ENCODE measurements around the gene UNC5A.
A peak's percentile ranks its signal among the peaks of the same experiment; 100 is the strongest.

The UNC5A gene

DNA sequence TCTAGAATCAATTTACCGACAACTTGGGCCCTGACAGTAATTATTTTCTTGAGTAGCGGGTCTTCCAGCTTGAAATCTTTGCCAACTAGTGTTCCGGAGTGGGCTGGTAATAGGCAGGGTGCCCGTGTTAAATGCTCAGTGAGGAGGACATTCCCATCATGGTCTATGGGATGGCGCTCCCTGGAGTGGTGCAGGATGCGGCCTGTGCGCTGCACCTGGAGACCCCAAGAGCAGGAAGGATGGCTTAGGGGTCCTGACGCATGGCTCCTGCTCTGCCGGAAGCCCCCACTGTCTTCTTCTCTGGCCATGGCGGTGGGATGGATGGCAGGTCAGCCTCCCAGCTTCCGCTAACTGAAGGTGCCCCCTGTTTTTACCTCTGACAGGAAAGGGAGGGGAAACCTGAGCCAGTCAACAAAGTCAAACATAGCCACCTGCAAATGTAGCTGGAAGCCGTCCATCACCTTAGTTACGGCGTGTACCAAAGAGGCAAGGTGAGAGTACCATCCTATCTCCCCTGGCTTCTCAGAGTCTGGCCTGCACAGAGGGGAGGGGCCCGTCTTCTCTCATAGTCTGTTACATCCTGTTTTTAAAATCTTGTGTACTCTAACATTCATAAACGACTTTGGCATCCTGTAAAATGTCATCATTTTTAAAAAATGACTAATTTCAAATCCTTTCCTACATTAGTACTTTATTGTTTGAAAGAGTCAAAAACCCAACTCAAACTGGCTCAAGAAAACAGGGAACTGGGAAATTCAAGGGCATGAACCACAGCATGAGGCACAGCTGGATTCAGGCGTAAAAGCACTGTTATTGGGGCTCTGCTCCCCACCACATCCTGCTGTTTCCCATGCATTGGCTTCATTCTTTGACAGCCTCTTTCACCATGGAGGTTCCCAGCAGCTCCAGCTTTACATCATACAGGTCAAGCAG, 28.5 kb upstream of the UNC5A start:
- peak in 1 of 3 experiments; percentile 14 for DNase-seq

DNA sequence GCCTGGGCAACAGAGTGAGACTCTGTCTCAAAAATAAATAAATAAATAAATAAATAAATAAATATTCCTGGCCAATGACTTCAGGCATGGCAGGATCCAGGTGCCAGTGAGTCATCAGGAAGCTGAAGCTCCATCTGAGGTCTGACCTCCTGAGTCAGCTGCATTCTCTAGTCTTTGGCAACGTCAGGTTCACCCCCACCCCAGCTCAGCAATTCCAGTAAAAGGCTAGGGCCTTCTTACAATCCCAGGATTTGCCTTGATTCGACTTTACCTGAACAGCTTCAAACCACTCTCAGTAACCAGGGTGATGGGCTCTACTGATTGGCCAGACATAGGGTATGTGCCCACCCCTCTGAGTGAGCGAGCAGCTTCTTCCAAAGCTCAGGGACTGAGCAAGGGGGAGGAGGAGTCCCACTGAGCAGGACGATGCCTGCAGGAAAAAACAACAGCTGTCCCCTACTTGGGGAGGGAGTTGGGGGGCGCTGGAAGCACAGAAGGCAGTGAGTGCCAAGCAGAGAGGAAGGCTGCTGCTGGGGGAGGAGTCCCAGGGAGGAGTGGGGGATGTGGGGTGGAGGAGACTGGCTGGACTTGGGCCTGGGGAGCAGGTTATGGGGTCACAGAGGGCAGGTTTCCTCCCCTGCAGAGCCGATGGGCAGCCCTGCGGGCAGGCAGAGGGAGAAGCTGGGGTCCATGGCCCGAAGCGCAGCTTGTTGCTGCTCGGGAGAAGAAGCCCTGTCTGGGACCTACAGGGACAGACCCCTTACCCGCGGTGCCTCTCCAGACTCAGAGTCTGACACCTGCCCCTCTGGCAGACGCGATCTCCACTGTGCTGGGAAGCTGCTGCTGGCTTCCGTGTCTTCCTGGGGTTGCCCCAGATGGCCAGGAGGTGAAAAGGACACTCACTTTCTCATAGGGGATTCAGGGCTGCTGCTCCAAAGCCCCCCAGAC, 25.9 kb upstream of the UNC5A start:
- DNase-seq = peak in 1 of 3 experiments; percentile 22

DNA sequence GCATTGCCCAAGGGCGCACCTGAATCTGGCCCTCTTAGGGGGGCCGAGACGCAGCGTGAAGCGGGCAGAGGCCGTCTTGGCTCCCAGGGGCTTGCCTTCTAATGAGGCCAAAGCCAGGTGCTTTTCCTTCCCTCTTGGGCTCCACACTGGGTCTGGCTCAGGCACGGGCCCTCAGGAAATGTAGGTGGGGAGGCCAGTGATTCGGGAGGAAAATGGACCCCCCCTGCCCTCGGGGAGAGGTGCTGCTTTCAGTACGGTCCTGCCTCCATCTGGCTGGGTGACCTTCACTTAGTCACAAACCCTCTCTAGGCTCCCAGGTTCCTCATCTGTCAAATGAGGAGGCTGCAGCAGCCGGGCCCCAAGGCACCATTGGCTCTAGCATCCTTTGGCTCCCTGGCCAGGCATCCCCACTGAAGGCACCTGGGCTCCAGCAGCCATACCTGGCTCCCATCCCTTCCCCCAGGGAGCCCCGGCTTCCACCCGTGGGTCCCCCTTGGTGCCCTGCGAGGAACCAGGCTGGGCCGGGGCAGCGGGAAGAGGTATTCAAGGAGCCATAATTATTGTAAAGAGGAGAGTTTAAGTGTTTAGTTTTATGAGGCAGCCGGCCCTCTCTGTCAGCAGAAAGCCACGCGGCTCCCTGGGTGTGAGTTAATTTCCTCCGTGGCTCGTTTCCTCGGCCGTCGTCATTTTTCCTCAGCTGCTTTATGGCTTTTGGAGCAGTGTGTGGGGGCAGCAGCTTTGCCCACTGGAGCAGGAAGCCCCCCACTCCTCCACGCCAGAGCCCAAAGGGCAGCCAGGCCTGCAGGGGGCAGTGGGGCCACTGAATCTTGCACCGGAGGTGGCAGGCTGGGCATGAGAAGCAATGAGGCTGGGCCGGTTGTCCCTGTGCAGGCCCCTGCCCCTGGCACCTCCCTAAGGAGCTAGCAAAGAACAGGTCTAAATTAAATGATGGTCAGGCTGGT, 24.9 kb upstream of the UNC5A start:
- peak in 1 of 3 experiments; percentile 17 for DNase-seq

DNA sequence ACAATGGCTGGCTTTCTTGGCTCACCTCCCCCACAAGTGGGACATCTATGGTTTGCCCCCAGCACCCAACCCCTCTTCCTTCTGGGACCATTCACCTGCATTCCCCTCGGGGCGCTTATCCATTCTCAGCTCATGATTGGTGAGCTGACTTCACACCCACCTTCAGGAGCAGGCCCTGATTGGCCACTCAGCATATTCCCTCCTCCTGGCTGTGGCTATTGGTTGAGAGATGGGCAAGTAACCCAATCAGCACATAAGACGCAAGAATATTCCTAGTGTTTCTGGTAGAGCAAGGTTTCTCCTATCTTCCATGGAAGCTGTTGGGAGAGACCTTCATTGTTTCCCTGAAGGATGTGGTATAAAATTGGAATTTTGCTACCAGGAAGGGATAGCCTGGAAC, 22.7 kb upstream of the UNC5A start:
- no peak for DNase-seq

DNA sequence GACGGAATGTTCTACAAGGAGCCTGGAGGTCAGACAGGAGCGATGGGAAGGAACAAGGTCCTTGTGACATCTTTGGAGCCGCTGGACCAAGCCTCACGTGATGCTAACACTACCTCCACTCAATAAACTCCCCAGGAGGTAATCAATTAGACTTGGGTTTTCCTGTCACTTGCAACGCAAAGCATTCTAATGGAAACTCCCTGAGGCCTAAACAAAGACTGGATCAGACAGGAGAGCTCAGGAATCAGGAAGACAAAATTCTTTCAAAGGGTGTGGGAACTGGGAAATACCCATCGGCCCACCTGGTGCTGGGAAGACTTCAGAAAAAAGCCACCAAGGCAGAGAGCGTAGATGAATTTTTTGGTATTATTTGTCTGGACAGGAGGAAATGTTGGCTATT, 22.3 kb upstream of the UNC5A start:
- DNase-seq = no peak

DNA sequence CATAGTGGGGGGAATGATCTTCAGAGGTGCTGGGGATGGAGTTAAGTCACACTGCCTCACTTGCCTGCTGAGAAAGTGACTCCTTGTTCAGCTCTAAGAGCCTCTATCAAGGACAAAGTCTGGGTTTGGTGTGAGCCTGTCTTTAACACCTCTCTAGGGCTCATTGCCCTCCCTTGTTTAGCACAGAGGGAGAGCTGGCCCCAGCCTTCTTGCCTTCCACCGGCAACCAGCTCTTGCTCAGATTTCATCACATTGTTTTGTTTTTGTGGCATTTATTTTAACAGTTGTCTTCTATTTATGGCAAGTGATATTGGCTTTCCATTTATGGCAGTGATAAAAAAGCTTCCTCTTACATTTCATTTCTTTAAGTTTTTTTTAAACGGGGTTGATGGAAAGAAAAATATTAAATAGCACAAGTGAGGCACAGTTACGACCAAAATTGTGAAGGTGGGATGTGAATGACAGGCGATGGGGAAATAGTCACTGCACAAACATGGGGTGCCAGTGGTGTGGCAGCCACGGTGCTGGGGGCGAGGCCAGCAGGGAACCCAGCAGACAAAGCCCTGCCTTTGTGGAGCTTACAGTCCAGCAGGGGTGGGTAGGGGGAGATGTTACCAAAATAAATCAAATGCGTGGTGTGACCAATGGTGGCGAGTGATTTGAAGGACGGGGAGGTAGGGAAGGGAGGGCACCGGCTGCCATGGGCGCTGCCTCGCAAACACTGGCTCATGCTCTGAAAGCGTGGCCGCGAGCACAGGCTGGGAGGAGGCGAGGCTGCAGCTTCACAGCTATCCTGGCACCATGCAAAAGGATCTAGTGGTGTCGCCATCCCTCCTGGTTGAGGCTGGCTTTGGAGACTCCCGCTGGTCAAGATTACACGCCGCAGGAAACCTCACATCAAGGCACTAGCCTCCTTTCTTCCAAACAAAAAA, 21.2 kb upstream of the UNC5A start:
- DNase-seq = peak in 1 of 3 experiments; percentile 73

DNA sequence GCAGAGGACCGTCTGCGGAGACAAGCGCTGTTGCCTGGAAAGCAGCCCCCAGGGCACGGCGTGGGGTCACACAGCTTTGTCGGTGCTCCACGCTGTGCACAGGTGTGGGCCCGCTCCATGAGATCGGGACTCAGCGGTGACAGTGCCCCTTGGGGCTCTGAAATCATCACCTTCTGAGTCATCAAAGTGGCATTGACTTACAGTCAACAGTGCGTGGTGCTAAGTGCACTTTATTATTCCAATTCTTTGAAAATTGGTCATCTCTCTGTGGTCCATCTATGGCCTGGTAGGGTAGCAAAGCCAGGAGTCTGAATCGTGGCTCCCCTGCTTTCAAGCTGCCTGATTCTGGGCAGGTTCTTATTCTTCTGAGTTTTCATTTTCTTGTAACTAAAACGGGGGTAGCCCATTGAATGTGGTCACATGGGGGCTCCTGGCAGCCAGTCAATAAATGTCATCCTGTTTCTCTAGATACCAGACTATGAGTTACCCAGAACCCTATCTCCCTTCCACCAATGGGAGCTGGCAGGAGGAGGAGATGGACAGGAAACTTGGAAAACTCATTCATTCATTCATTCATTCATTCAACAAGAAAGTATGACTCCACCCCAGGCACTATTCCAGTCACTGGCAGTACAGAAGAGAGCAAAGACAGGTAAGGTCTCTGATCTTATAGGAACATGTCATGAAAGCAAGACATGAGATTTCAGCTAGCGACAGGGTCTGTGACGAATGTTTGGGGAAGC, 20.3 kb upstream of the UNC5A start:
- peak in 2 of 3 experiments; percentile 34 to 73 for DNase-seq

DNA sequence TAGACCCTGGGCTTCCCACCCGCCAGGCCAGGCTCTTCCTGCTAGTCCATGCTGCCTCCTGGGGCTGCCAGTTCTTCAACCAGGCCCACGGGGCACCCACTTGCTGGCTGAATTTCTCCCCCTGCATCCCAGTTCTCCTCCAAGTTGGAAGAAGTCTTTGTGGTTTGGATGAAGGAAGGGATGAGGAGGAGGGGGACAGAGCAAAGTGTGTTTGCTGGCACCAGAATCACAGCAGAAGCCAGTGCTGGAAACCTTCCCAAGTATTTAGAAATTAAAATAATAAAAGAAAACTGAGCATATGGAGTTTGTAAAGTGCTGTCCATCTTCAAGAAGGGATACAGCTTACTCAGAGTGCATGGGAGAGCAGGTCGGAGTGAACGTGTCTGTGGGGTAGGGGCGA, 19.4 kb upstream of the UNC5A start:
- DNase-seq = no peak

DNA sequence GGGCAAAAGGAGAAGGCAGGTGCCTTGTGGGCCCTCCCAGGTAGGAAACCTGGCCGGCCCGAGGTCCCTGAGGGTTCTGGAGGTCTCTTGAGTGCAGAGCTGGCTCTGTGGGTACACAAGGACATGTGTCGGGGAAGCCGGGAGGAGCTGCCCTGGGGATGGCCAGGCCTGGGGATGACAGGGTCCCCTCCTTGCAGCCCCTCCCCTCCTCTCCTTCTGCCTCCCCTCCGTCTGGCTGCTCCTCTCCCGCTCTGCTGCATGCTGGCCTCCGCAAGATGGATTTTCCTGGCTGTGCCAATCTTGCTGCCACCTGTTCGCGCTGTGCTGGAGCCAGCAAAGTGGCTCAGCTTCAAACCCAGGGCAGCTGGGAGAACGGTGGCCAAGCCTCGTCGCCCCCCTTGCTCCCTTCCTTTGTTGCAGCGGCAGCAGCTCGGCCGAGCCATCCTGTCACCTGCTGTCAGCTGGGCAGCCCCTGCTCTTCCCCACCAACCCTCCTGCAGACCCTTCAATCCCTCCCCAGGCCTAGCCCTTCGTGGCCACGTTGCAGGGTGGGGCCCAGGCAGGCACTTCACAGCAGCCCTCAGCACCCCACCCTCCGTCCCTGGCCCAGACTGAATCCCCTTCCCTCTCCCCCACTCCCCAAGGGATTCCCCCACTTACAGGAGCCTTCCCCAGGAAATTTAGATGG, 17.6 kb upstream of the UNC5A start:
- DNase-seq = peak in 1 of 3 experiments; percentile 43

DNA sequence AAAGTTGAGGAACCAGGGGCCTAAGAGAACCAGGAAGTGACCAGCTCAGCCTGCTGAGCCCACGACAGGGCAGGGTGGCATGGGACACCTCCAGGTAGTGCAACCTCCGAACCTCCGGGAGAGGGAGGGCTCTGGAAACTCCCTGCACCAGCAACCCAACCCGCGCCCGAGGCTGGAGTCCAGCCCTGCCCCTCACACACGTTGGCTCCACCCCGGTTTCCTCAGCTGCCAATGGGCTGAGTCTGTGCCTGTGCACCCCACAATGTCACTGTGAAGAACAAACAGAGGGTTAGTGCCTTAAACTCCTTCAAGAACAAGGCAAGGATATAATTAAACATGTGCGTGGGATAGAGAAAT, 17.0 kb upstream of the UNC5A start:
- peak in 1 of 3 experiments; percentile 26 for DNase-seq

DNA sequence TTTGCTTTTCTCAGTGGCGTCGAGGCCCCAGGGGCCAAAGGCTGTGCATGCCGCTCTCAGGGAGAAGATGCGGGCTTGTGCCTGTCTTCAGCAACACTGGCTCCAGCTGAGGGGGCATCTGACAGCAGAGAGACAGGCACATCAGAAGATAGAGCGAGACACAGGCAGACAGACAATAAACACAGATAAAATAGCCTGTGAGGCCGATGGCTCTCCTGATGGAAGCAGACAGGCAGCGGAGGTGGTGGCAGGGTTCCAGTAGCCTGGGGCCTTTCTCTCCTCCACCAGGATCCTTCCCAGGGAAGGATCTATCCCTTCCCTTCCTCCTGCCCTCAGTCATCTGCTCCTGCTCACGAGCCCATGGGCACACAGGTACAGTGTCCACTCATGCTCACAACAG, 16.6 kb upstream of the UNC5A start:
- DNase-seq = peak in 1 of 3 experiments; percentile 26

DNA sequence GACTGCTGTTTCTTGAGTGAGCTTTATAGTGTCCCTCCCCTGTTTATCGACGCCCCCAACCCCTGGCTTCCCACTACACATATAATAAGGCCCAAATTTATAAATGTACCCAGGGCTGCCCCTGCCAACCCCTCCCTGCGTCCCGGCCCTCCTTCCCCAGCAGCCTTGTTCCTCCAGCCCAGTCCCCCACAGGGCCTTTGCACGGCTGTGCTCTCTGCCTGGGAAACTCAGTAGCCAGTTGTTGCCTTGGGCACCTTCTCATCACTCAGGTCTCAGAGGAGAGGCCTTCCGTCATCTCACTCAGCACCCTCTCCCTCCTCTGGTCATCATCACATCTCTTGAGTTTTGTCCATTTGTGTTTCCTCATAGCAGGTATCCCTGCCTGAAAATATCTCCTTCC, 15.8 kb upstream of the UNC5A start:
- no peak for DNase-seq

DNA sequence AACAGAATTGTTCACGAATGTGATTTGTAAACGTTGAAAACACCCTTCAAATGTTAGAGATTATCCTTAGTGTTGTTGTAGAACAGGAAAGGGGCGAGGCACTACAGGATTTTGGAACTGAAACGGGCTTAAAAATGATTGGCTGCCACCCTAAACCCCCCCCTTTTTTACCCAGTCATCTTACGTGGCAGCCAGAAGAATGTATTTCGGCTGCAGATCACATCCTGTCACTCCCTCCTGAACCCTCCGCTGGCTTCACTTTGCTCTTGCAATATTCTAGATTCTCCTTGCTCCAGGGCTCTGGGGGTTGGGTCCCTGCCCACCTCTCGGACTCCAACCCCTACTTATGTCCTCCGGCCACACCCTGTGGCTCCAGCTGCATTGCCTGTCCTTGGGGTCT, 13.9 kb upstream of the UNC5A start:
- DNase-seq = no peak

DNA sequence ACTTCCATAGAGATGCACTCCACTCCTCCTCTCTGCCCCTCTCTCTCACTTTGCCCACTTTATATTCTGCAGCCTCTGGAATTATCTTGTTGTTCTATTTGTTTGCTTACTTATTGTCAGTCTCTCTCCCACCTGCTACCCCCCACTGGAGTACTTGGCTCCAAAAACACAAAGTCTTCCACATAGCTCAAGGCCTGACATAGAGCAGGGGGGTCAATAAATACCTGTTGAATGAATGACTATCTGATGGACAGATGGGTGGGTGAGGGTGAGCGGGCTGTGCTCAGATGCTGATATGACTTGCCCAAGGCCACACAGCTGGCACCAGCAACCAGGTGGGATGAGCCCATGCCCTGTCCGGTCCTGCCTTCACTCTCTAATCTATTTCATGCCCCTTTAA, 13.4 kb upstream of the UNC5A start:
- DNase-seq = peak in 1 of 3 experiments; percentile 33

DNA sequence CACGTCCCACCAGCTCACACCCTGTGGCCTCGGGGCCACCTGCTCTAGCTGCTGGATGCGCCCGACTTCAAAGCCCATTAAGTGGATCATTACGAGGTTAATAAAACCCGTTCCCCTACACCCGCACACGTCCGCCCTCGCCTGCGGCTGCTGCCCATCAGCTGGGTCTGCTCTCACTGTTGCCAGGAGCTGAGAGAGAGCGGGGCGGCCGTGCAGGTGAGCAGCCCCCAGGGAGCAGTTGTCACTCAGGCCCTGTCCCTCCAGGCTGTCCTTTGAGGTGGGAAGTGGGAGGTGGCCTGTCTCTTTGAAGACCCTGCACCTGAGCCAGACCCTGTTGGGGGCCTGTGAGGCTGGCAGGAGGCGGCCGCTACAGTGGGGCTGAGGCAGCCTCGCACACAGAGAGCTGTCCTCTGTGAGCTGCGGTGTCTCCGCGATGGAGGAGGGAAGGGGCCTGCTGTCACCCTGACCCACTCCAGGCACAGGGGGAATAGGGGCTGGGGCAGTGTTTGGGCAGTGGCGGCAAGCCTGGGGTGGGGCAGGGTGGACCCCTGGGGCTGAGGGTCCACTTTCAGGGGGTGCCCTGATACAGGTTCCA, 12.8 kb upstream of the UNC5A start:
- peak in 2 of 3 experiments; percentile 61 to 76 for DNase-seq

DNA sequence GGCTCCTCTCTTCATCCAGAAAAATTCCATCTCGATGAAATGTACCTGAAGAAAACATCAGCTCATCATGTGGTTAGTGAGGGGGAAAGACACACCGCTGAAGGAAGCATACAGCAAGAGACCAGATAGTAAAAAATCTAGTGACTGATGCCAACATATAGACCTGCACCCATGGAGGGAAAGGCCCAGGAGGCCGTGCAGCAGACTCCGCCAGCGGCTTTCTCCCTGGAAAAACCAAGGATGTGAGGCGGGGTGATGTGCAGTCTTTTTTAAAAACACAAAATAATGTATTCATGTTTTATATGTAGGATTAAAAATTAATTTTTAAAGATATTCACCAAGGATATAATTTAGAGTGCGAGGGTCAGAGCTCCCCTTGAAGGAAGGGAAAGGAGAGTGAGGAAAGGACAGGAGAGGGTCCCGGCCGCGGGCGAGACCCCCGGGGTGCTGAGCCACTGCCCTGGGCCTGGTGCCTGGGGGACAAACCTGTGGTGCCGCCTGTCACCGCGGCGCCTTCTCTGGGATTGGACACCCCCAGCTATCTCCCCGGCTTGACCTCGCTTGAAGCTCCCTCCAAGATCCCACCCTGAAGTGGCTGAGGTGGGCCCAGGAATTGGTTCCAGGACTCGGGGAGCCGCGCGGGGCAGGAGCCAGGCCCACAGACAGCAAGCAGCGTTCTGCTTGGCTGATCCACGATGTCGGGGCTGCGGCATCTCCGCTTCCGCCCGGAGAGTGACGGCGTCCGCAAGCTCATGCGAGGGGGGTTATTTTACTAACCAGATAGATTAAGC, 12.1 kb upstream of the UNC5A start:
- no peak for DNase-seq

DNA sequence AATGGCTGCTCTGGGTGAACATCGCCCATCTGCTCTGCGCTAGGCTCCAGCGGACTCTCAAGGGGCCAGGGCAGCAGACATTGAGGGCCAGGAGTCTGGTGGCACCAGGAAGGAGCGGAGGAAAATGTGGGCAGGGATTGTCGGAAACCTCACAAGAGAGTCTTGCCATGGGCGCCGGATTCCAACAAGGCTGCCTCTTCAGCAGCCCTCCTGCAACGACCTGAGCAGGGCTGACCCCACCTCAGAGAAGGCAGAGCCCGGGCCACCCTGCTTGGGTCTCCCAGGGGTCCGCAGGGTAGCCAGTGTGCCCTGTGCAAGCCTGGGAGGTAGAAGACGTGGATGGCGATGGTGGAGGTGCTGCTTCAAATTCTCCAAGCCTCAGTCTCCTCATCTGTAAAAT, 11.4 kb upstream of the UNC5A start:
- no peak for DNase-seq

DNA sequence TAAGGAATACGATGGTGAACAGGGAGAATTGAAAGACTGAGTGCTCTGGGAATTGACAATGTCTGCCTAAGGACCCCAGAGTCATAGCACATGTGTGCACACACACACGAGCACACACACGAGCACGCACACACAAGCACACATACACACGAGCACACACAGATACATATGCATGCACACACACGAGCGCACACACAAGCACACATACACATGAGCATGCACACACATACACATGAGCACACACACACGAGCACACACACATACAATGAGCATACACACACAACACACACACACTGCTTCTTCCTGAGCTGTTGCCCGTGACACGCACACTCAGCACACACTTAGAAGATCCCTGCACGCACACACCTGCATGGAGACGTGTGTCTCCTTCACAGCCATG, 10.9 kb upstream of the UNC5A start:
- no peak for DNase-seq

DNA sequence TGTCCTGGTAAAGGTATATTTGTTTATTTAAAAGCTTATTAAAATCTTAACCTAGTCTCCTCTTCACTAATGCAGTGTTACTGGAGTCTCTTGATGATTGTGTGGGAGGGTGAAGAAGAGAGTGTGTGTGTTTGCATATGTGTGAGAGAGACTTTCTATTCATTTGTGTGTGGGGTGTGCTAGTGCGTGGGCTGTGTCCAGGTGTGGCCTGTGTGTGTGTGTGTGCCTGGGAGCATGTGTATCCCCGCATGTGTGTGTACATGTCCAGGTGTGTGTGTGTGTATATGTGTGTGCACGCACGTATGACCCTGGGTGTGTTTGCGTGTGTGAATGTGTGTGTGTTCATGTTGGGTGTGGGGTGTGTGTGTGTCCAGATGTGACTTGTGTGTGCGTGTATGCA, 10.3 kb upstream of the UNC5A start:
- no peak for DNase-seq

Data from NCI-H1417 (cell line).